Measurements from ENCODE around the gene FBXL13.

GRCh38 chr7:102834999-102835398 is 239.6 kb downstream of the FBXL13 start:
- TF ChIP-seq CTCF (IDR thresholded peaks at IDR 0.05): no peak
- no peak for TF ChIP-seq POLR2A (IDR thresholded peaks at IDR 0.05)
- no peak for TF ChIP-seq EP300 (IDR thresholded peaks at IDR 0.05)
- no peak for TF ChIP-seq POLR2AphosphoS5 (IDR thresholded peaks at IDR 0.05)
